Neural progenitor cell (in vitro differentiated cells): ENCODE measurements around the gene NT5C2. TPM values are rescaled to one million over a fixed set of nuclear protein-coding genes. Genes with fewer than 3 reads are reported as not detected.
"Not testable (repeated sequence)": the region's sequence is repeated elsewhere in the genome, so short reads cannot be mapped to it uniquely, and the experiment has no call there.

Source experiments
- DNase-seq: peaks from one replicate; pipeline ENCODE4 v3.0.0-alpha.2; 2016; ENCODE audit warnings: low spot score
- H2AFZ ChIP-seq: fragments of 200-600 bp; sonication (generic); replicated peaks from 2 replicates; pipeline ENCODE4 v1.6.1; 2016; ENCODE audit warnings: antibody characterized with exemption
- H3F3A ChIP-seq: fragments of 200-600 bp; sonication (generic); 2 replicates; pipeline ENCODE4 v1.6.1; 2016; ENCODE audit warnings: antibody characterized with exemption, low read depth
- H3K27ac ChIP-seq: fragments of 200-600 bp; sonication (generic); 2 replicates; pipeline ENCODE4 v1.5.1; 2016; ENCODE audit warnings: mild to moderate bottlenecking
- H3K27me3 ChIP-seq: fragments of 200-600 bp; sonication (generic); 2 replicates; pipeline ENCODE4 v1.6.1; 2016; ENCODE audit warnings: mild to moderate bottlenecking, moderate library complexity
- H3K36me3 ChIP-seq: fragments of 200-600 bp; sonication (generic); 2 replicates; pipeline ENCODE4 v1.5.1; 2016
- H3K4me1 ChIP-seq: fragments of 200-600 bp; sonication (generic); 2 replicates; pipeline ENCODE4 v1.6.1; 2016; ENCODE audit warnings: mixed run types
- H3K4me2 ChIP-seq: fragments of 200-600 bp; sonication (generic); 2 replicates; pipeline ENCODE4 v1.6.1; 2016
- H3K4me3 ChIP-seq: fragments of 200-600 bp; sonication (generic); 2 replicates; pipeline ENCODE4 v1.5.1; 2016
- H3K79me2 ChIP-seq: fragments of 200-600 bp; sonication (generic); 2 replicates; pipeline ENCODE4 v1.6.1; 2016; ENCODE audit warnings: low read depth
- H3K9ac ChIP-seq: fragments of 200-600 bp; sonication (generic); 2 replicates; pipeline ENCODE4 v1.6.1; 2016
- H3K9me3 ChIP-seq: fragments of 200-600 bp; sonication (generic); 2 replicates; pipeline ENCODE4 v1.5.1; 2016; ENCODE audit warnings: low read depth
- H4K20me1 ChIP-seq: fragments of 200-600 bp; sonication (generic); 2 replicates; pipeline ENCODE4 v1.6.1; 2016; ENCODE audit warnings: low read depth
- H3K27ac Mint-ChIP-seq: 3 replicates; pipeline ENCODE4 v1.8.0; 2021; ENCODE audit warnings: mixed read lengths
- H3K27me3 Mint-ChIP-seq: 2 replicates; pipeline ENCODE4 v1.8.0; 2022; ENCODE audit warnings: low read depth, mild to moderate bottlenecking, inconsistent platforms, moderate library complexity, mixed read lengths; ENCODE audit not compliant: insufficient read depth
- H3K36me3 Mint-ChIP-seq: 3 replicates; pipeline ENCODE4 v1.8.0; 2021; ENCODE audit warnings: mixed read lengths
- H3K4me1 Mint-ChIP-seq: 3 replicates; pipeline ENCODE4 v1.8.0; 2021; ENCODE audit warnings: mixed read lengths
- H3K4me3 Mint-ChIP-seq: 3 replicates; pipeline ENCODE4 v1.8.0; 2021; ENCODE audit warnings: mild to moderate bottlenecking, moderate library complexity, mixed read lengths
- H3K9me3 Mint-ChIP-seq: 3 replicates; pipeline ENCODE4 v1.8.0; 2020; ENCODE audit warnings: mixed read lengths
- CTCF ChIP-seq: fragments of 200-600 bp; sonication (generic); IDR thresholded peaks from 2 replicates; pipeline ENCODE4 v1.5.1; 2017; ENCODE audit warnings: antibody characterized with exemption, mild to moderate bottlenecking
- EZH2 ChIP-seq: fragments of 200-600 bp; sonication (generic); IDR thresholded peaks from 2 replicates; pipeline ENCODE4 v1.6.1; 2017; ENCODE audit warnings: antibody characterized with exemption, mild to moderate bottlenecking, moderate library complexity
- EZH2phosphoT487 ChIP-seq: fragments of 200-600 bp; sonication (generic); IDR thresholded peaks from 2 replicates; pipeline ENCODE4 v1.6.1; 2017; ENCODE audit warnings: antibody characterized with exemption
- total RNA-seq: library from RNA; depleted of rRNA; stranded (reverse); fragments of >200 nt; gene quantifications from 2 replicates; pipeline ENCODE4 v1.2.3, GENCODE V29; 2015; ENCODE audit warnings: low replicate concordance

NT5C2 gene
- total RNA-seq, 1 donor from 2014 or later: 63.6 TPM

- H3K4me2 ChIP-seq: no peak overlapping the region
- no peak overlapping the region for H3K4me3 Mint-ChIP-seq
- H3K27me3 Mint-ChIP-seq: peaks cover 5% of the 10 kb centered on the region
- H3K36me3 Mint-ChIP-seq: no peaks in the 10 kb centered on the region
- no peak overlapping the region for H3K27ac Mint-ChIP-seq
- TF ChIP-seq CTCF (no peak), EZH2phosphoT487 (no peak), EZH2 (no peak)
- no peak for DNase-seq
- H3K27ac ChIP-seq: no peak overlapping the region
- no peak overlapping the region for H3K9ac ChIP-seq
- no peak overlapping the region for H3K4me3 ChIP-seq
- peaks cover 5% of the 10 kb centered on the region for H3K4me1 Mint-ChIP-seq
- H3K4me1 ChIP-seq: peaks cover 6% of the 10 kb centered on the region
- peaks cover 13% of the 10 kb centered on the region for H3K9me3 Mint-ChIP-seq
- no peak overlapping the region for H2AFZ ChIP-seq
- H3K27me3 ChIP-seq: no peaks in the 10 kb centered on the region
- H4K20me1 ChIP-seq: no peaks in the 10 kb centered on the region
- no peaks in the 10 kb centered on the region for H3K36me3 ChIP-seq
- no peaks in the 10 kb centered on the region for H3K9me3 ChIP-seq
- H3K79me2 ChIP-seq: no peaks in the 10 kb centered on the region
- peaks cover 7% of the 10 kb centered on the region for H3F3A ChIP-seq
Observed at GRCh38 chr10:103224133-103224532, 31.1 kb upstream of the NT5C2 start.

- H3K4me2 ChIP-seq, H3K36me3 ChIP-seq, H3K9ac ChIP-seq, DNase-seq, H3K79me2 ChIP-seq, H3K4me3 ChIP-seq, H3K9me3 ChIP-seq, H4K20me1 ChIP-seq, H3K9me3 Mint-ChIP-seq, H3K27ac ChIP-seq, H3K4me3 Mint-ChIP-seq, H3K4me1 Mint-ChIP-seq, H3K27me3 Mint-ChIP-seq, H3K4me1 ChIP-seq, H3F3A ChIP-seq, H3K36me3 Mint-ChIP-seq, H2AFZ ChIP-seq, H3K27ac Mint-ChIP-seq, H3K27me3 ChIP-seq: not testable (repeated sequence)
Observed at GRCh38 chr10:103216362-103216761, 23.3 kb upstream of the NT5C2 start.

GRCh38 chr10:103215601-103216000, 22.5 kb upstream of the NT5C2 start:
- H3K4me1 Mint-ChIP-seq: peaks cover 8% of the 10 kb centered on the region

GRCh38 chr10:103210262-103210661, 17.2 kb upstream of the NT5C2 start:
- not testable (repeated sequence) for H3K9me3 Mint-ChIP-seq, H3K36me3 Mint-ChIP-seq, H3K9ac ChIP-seq, H3F3A ChIP-seq, H3K36me3 ChIP-seq, H3K27me3 Mint-ChIP-seq, H3K79me2 ChIP-seq, H3K4me3 Mint-ChIP-seq, H3K9me3 ChIP-seq, H4K20me1 ChIP-seq, H3K27ac Mint-ChIP-seq, H3K27ac ChIP-seq, H3K27me3 ChIP-seq, H3K4me3 ChIP-seq, H3K4me2 ChIP-seq, H2AFZ ChIP-seq, DNase-seq
- peaks cover 19% of the 10 kb centered on the region for H3K4me1 Mint-ChIP-seq
- H3K4me1 ChIP-seq: peaks cover 13% of the 10 kb centered on the region

More at GRCh38 chr10:103215601-103216000, 22.5 kb upstream of the NT5C2 start:
- Histone ChIP-seq H3F3A (no peaks in the 10 kb centered on the region), H3K36me3 (no peaks in the 10 kb centered on the region), H2AFZ (no peak overlapping the region), H3K4me2 (no peak overlapping the region), H3K4me3 (no peak overlapping the region), H4K20me1 (no peaks in the 10 kb centered on the region), H3K79me2 (no peaks in the 10 kb centered on the region), H3K27me3 (no peaks in the 10 kb centered on the region), H3K9ac (no peak overlapping the region), H3K27ac (no peak overlapping the region), H3K4me1 (peaks cover 10% of the 10 kb centered on the region), H3K9me3 (no peaks in the 10 kb centered on the region)
- peaks cover 4% of the 10 kb centered on the region for H3K27me3 Mint-ChIP-seq
- DNase-seq: no peak
- no peak overlapping the region for H3K27ac Mint-ChIP-seq
- TF ChIP-seq EZH2phosphoT487 (no peak), EZH2 (no peak), CTCF (no peak)
- no peaks in the 10 kb centered on the region for H3K36me3 Mint-ChIP-seq
- no peak overlapping the region for H3K4me3 Mint-ChIP-seq
- peaks cover 3% of the 10 kb centered on the region for H3K9me3 Mint-ChIP-seq

- not testable (repeated sequence) for H3F3A ChIP-seq, H3K4me2 ChIP-seq, H3K36me3 ChIP-seq, H3K9me3 ChIP-seq, H3K27ac Mint-ChIP-seq, H3K79me2 ChIP-seq, H3K4me3 ChIP-seq, H3K27me3 Mint-ChIP-seq, H3K27ac ChIP-seq, H2AFZ ChIP-seq, H3K36me3 Mint-ChIP-seq, H3K4me3 Mint-ChIP-seq, H3K9me3 Mint-ChIP-seq, H3K27me3 ChIP-seq, H3K9ac ChIP-seq, H4K20me1 ChIP-seq
- peaks cover 29% of the 10 kb centered on the region for H3K4me1 Mint-ChIP-seq
- peaks cover 22% of the 10 kb centered on the region for H3K4me1 ChIP-seq
- peak; percentile 16 for DNase-seq
Observed at GRCh38 chr10:103207643-103208042, 14.6 kb upstream of the NT5C2 start.
